ENCODE results near the gene JAML.

DNA sequence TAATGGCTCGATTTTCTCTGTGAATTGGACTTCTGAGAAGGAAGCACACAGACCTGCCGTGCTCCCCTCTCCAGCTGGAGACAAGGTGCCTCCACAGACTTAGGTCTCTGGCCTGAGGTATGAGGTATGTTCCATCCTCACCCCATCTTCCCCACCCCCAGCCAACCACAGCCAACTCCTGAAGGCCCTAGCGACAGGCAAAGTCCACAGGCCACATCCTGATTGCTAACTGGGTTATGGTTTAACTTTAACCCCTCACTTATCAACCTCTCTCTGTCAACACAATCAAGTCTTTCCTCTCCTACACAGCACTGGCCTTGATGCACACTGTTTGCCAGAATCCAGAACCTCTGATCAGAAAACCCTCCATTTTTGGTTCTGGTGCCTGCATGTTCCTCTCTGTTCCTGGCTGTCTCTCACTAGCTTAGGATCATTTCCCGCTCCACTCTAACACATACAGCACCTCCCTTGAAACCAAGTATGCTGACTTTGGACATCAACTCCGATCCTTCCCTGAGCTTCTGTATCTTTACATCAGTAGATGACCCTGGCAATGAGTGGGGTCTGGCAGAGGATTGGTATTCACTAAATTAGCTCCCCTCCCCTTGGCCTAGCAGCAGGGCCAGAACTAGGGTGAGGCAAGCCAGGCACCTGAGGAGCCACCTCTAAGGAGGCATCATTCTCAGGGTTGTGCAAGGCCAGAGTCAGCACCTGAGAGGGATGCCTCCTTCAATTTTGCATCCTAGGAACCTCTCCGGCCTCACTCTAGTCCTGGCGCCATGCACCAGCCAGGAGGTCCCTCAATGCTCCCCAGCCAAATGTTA lies 22.0 kb downstream of the JAML start:
- TF ChIP-seq EP300 (IDR thresholded peaks at IDR 0.05), result no peak
- TF ChIP-seq, protein P1, sequence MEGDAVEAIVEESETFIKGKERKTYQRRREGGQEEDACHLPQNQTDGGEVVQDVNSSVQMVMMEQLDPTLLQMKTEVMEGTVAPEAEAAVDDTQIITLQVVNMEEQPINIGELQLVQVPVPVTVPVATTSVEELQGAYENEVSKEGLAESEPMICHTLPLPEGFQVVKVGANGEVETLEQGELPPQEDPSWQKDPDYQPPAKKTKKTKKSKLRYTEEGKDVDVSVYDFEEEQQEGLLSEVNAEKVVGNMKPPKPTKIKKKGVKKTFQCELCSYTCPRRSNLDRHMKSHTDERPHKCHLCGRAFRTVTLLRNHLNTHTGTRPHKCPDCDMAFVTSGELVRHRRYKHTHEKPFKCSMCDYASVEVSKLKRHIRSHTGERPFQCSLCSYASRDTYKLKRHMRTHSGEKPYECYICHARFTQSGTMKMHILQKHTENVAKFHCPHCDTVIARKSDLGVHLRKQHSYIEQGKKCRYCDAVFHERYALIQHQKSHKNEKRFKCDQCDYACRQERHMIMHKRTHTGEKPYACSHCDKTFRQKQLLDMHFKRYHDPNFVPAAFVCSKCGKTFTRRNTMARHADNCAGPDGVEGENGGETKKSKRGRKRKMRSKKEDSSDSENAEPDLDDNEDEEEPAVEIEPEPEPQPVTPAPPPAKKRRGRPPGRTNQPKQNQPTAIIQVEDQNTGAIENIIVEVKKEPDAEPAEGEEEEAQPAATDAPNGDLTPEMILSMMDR (IDR thresholded peaks at IDR 0.05), result no peak
